GM18511 (cell line): ENCODE measurements around the gene FOXN1.

Experiments used
- ATAC-seq: cut with Tn5 transposase; IDR thresholded peaks from one replicate; pipeline ENCODE4 v1.9.1; 2021; ENCODE audit warnings: mild to moderate bottlenecking, moderate library complexity; ENCODE audit not compliant: unreplicated experiment

The FOXN1 gene

GRCh38 chr17:28523876-28524275 lies 17.7 kb downstream of the FOXN1 start:
- no peak for ATAC-seq

GRCh38 chr17:28524476-28525424 lies 18.6 kb downstream of the FOXN1 start:
- ATAC-seq = no peak

GRCh38 chr17:28526381-28526780 lies 20.2 kb downstream of the FOXN1 start:
- ATAC-seq = no peak

- no peak for ATAC-seq
These were observed 21.1 kb downstream of the FOXN1 start for GRCh38 chr17:28527181-28527681.

GRCh38 chr17:28527859-28528258 lies 21.7 kb downstream of the FOXN1 start:
- ATAC-seq = no peak

- no peak for ATAC-seq
These were observed 22.3 kb downstream of the FOXN1 start for GRCh38 chr17:28528327-28529012.

- ATAC-seq = no peak
These were observed 22.9 kb downstream of the FOXN1 start for GRCh38 chr17:28529013-28529400.

- no peak for ATAC-seq
These were observed 24.1 kb downstream of the FOXN1 start for GRCh38 chr17:28530250-28530649.

- ATAC-seq = no peak
These were observed 24.8 kb downstream of the FOXN1 start for GRCh38 chr17:28530926-28531325.

GRCh38 chr17:28532050-28532960 lies 26.2 kb downstream of the FOXN1 start:
- ATAC-seq = no peak

GRCh38 chr17:28533091-28533807 lies 27.1 kb downstream of the FOXN1 start:
- no peak for ATAC-seq

GRCh38 chr17:28534740-28535375 lies 28.7 kb downstream of the FOXN1 start:
- ATAC-seq = no peak

GRCh38 chr17:28536532-28537218 lies 30.5 kb downstream of the FOXN1 start:
- ATAC-seq = no peak

GRCh38 chr17:28537219-28537610 lies 31.1 kb downstream of the FOXN1 start:
- ATAC-seq = no peak

- no peak for ATAC-seq
These were observed 32.2 kb downstream of the FOXN1 start for GRCh38 chr17:28538296-28538895.

- no peak for ATAC-seq
These were observed 34.1 kb downstream of the FOXN1 start for GRCh38 chr17:28540231-28540630.

- ATAC-seq = no peak
These were observed 35.3 kb downstream of the FOXN1 start for GRCh38 chr17:28541439-28541838.

- ATAC-seq = no peak
These were observed 38.4 kb downstream of the FOXN1 start for GRCh38 chr17:28544402-28545140.
